HG03280 (cell line): ENCODE measurements around the gene AFF2.

ENCODE experiments used
- ATAC-seq: cut with Tn5 transposase; IDR thresholded peaks from one replicate; pipeline ENCODE4 v1.9.1; 2021; ENCODE audit warnings: mild to moderate bottlenecking, moderate library complexity; ENCODE audit not compliant: unreplicated experiment

AFF2 gene

DNA sequence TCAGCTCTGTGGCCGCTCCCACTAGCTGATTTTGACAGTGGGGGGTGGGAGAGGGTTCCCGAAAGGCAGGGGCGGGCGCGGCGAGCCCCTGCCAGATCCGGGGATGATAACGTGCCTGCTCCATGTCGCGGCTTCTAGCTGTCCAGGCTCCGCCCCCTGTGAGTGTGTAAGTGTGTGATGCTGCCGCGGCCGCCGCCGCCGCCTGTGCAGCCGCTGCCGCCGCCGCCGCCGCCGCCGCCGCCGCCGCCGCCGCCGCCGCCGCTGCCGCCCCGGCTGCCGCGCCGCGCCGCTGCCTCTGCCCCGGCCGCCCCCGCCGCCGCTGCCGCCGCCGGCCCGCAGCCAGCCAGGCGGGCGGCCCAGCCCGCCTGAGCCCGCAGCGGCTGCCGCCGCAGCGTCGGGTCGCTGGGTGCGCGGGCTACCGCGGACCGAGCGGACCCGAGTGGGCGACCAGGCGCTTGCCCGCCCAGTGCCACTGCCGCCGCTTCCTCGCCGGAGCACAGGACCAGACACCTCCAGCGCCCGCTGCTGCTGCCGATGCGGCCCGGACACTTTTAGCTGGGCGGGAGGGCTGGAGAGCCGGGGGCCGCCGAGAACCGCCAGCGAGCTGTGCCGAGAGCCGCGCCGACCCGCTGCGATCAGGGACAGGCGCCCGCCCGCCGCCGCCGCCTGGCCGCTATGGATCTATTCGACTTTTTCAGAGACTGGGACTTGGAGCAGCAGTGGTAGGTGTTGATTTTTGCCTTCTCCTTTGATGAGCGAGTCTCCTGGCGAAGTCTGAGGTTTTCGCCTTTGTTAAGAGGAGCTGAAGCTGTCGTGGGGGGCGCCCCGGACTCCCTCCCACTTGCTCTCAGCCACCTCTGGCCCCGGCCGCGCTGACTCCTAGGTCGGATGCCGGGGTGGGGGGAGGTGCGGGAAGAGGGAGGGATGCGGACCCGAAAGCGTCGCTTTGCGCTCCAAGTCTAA lies at the start of gene AFF2:
Gene AFF2, plus strand, starts transcription at position 195 of the 963 bp plus-strand sequence. Its CDS starts 481 bp downstream, at position 676.
- peak; percentile 49 for ATAC-seq

DNA sequence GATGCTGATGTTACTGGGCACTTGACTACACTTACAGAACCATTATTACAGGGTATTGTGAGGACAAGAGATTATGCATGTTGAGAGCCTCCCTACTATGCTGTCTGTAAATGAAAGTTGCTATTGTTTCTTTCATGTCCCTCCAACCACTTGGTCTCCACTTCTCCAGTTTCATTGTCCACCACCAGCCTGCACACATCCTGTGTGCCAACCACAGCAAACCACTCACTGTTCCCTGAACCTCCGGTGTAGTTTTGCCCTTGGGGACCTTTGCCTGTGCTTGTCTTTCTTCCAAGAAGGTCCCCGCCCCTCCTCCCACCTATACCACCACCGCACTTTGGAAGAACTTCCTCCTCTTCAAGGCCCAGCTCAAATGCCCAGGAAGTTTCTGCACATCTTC lies 43.1 kb upstream of the AFF2 start:
- no peak for ATAC-seq

DNA sequence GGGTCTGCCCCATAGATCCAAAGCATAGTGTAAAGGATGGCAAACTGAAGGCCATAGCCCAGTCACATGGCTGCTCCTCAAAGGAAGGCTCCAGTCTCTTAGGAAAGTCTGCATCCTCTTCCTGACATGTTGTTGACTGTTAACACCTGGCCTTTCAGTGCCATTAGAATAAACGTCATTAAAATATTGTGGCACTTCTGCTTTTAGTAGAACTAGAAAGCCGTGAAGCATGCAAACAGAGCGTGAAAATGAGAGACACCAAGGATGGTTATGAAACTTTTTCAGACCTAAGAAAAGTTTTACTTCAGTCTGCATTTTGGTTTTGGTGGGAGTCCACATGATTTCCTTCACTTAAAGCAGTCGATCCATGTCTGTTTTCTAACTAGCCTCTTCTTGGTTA lies 41.1 kb upstream of the AFF2 start:
- ATAC-seq = peak; percentile 87

DNA sequence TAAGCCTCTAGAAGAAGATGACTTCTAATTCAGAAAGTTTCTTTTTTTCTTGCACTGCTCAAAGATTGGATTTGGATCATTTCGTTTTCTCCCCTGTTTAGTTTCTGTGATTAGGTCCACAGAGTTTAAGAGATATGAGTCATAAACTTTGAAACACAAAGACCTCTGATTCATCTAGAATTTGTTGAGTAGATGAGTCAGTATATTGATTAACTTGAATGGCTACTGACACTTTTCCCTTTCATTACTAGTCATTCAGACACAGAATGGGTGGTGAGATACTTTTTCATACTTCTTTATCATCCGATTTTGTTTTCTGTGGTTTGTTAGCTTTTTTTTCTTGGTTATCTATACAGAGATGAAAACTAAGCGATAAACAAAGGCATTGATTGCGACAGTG lies 34.1 kb upstream of the AFF2 start:
- no peak for ATAC-seq

DNA sequence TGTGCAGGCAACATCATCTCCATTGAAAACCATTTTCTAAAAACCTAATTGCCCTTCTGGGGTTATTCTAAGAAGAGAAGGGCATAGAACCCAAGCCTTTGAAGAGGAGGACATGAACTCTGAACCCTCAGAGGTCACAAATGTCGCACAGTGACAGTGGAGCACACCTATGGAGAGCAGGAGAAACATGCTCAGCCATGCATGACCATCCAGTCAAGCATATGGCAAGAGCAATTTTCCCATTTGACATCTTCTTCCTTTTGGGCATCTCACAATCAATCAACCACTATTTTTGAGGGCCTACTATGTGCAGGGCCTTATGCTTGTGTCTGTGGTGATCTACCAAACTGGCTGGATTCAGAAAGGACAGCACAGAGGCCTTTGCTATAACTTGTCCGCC lies 30.1 kb upstream of the AFF2 start:
- no peak for ATAC-seq

DNA sequence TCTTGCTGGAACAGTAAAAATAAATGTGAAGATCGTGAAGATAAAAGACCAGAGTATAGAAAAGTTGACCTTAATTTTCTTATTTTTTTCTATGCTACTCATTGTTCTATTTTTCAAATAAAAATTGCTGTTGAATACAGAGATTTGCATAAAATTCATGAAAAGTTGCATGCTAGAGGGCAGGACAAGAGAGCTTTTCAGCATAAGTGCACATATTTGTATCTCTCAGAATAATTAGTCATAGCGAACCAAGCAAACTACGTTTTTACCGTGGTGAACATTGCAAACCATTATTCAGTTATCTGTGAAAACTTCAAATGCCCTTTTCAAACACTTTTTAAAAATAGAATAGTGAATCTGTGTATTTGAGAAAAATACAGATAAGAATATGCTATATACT lies 26.4 kb upstream of the AFF2 start:
- ATAC-seq = no peak

DNA sequence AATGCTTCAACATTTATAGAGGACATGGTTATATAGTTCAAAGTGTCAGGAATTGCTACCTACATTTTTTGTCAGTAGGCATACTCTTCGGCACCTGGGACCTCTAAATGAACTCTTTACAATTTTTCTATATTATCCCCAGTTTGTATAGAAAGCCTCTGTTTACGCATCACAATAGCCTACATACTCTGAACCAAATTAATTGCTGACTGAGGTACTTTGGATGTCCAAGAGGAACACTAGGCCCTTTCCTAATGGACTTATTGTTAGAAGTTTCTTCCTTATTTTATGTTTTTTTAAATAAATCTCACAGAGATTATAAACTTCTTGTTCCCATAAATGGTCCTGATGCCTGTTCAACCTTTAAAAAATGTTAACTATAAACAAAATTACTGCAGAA lies 8.4 kb upstream of the AFF2 start:
- no peak for ATAC-seq

DNA sequence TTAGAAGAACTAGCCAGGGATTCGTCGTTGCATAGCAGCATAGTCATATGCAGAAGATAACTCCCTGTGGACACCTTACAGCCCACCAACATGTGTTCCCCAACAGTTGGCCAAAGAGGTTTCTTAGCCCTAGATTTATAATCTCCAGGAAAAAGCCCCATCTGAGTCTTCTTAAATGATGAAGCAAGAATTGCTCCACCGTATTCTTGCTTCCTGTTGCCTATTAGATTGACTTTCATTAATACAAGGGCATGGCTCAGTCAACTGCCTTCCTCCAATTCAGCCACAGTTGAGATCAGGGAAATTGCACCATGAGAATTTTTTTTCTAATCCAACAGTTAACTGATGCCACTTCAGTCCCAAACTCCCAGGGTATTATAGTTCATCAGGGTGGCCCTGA lies 5.2 kb upstream of the AFF2 start:
- ATAC-seq = no peak

DNA sequence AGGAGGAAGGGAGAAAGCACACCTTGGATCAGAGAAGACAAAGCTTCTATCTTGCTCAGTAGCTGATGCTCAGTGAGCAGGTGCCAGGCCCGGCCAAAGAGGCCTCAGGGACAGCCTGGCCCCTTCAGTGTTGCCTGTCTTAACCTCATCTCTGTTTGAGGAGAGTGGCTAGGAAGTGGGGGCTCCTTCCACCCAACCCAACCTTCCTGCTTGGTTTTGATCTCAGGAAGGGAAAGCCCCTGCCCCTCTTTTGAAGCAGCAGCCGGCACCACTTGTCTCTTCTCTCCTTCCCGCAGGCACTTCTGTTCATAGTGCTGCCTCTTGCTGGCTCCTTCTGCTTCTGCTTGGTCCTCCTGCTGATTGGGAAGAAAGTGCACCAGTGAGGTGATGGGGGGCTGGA lies 2.4 kb upstream of the AFF2 start:
- no peak for ATAC-seq

DNA sequence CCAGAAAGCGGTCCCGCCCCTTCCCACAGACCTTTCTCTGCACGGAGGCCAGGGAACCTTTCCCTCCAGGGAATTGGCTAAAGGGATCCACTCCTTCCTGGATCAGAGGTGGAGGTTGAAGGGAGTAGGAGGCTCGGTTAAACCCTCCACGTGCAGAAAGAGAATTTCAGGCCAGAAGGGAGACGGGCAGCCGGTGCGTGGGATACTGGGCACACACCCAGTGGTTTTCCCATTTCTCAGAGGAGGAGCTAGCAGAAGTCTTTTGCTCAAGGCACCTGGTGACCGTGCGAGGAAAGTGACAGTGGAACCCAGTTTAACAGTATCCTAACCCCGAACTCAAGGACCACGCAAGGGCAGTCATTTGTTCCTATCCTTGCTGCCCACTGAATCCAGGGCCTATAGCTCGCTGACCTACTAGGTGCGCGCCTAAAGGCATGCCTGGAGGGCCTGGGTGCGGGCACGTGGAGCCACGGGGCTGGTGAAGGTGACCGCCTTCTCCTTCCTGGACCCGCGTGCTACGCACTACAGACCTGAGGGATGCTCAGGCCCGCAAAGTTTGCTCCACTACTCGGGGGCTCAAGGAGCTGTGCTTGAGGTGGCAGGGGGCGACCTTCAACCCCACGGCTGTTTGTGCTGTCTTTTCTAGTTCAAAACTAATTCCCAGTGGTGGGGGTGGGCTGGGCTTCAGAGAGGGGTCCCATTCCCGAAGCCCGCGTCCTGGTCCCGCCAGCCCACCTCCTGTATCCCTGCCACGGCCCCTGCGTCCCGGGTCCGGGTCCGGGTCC lies 587 bp upstream of the AFF2 start:
- ATAC-seq = no peak

DNA sequence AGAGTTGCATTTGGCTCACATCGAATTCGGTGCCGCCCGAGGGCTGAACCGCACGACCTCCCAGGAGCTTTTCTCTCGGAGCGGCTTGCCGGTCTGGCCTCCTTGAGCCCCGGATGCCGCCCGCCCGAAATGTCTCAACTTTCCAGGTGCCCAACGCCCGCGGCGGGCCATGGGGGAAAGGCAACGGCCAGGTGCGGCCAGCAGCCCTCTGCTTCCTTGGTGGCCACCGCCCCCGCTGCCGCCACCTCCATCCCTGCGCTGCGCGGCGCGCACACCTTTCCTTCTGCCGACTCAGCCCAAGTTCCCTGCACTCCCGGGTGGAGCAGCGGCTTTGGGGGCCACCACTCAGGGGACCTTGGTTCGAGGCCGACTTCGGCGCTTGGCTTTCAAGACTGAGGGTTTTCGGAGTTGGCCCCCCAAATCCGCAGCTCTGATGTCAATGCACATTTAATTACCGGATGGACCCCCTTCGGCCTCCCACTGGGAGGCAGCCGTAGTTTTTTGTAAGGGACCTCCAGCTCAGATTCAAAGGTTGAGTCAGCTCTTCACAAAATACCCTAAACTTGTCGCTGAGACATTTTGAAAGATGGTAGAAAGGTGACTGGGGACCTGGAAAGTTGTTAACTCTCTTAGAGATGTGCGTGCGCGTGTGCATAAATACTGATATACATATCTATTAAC lies 1.1 kb downstream of the AFF2 start:
- peak; percentile 16 for ATAC-seq

DNA sequence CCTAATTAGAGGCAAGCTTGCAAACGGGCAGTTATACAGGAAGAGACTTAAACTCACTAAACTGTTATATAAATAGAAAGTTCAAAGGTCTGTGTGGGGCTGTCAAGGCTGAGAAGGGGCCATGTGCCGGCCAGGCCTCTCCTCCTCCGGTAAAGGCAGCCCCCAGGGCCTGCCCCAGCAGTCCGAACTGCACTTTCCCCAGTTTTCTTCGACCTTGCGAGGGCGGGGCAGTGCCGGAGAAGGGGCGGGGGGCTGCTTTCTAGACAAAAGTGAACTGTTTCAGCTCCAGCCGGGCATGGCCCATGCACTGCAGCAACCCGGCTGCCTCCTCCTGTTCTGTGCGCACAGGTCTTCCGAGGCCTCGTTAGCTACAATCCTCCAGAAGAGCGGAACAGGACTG lies 4.1 kb downstream of the AFF2 start:
- ATAC-seq = no peak

DNA sequence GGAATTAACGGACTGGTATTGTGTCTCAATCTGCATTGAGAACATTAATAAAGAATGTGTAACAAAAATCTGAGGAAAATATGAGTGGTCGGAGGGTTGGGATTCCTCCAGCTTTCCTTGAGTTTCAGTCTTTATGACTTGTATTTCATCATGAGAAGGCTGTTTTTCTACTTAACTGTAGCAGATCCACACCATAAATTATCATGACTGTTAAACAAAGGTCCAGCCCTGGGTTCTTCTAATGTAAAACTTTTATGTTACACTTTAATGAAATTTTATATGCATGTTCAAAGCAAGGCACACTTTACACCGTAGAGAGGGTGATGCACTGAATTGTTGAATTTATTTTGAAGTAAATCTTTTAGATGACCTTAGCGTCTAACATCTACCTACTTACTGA lies 7.0 kb downstream of the AFF2 start:
- ATAC-seq = no peak

DNA sequence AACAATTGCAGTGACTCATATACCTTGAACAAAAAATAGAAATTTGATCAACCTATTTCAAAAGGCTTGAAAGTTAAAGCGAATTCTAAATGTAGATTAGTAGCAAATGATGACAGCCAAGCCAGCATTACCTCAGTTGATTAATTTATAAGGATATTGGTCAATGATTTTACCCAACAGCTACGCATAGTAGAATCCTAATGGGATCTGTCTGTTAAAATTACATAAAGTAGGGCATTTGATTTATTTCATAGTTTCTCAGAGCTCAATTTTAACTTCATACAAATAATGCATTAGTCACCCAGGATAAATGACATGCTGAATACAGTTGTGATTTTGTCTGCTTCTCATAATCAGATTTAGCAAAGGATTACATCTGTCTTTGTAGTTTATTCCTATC lies 12.0 kb downstream of the AFF2 start:
- no peak for ATAC-seq

DNA sequence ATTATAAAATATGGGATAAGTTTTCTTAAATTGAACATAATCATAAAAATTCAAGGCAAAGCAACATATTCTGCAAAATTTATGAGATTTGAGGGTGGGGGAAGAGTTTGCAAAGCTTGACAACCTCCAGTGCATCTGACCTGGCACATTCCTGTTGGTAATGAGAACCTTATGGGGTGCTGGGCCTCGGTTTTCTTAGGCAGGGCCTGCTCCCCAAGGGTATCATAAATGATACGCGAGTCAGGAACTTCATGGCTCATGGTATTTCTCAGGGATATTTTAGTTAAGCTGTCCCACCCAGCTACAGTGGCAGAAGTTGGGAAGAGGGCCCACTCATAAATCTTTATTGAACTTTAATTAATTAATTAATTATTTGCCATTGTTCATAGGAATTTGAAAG lies 13.2 kb downstream of the AFF2 start:
- no peak for ATAC-seq

DNA sequence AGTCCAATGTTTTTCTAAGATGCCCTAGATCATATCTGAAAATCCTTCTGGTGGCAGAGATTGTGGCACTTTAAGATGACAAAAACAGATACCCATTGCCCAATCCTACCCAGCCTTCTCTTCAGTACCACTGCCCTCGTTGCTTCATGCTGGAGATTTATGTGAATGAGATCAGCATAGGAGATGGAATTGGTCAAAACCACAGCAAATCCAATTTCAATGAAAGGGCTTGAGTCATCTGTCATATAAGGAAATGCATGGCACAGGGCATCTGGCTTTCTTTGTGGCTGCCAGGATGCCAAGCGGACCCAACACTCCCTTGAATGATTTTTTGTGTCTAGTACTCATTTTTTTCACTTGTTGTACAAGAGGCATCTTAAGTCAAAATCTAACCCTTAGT lies 16.8 kb downstream of the AFF2 start:
- ATAC-seq = no peak

DNA sequence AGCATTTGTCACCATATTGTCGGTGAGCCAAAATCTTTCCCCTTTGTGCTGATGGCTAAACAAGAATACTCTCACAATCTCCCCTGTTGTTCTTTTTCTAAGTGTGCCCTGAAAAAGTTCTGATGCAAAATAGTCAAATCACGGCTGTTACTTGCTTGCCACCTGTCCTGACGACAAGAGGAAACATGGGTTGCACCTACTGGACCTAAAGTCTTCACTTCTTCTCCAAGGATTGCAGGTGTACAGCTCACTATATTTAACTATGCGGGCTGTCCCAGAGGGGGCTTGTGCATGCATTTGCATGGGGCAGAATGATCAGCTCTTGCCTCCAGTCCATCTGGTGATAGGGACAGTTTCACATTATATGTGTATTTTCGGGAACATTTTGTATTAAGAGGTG lies 21.6 kb downstream of the AFF2 start:
- no peak for ATAC-seq

DNA sequence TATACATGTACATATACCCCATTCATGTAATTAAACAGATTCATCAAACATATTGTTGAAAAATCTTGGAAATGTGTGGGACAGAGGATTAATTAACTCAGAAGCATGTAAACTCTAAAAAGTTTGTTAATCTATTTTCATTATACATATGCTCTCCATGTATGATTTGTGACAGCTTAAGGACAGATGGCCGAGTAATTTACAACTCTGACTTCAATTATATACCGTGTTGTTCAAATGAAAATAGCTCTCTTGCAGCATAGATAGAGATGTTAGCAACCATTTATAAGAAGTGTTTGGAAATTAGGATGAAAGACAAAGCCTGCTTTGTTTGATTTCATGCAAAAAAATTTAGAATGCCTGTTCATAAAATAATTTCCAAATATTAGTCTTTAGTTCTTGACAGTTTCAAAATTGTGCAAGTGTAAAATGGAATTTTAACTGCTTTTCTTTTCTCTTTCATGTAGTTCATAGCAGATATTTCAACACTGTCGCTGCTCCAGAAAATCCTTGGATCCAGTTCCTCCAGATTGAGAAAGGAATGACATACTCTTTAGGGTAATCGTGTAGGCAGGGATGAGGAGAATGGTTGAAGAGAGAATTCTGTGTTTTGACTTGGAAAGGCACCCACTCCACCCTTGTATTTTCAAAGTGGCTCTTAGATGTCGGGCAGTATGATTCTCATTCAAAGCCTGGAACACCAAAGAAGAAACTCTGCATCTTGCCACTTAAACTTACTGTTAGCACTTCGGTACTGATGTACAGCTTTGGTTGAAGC lies 23.1 kb downstream of the AFF2 start:
- no peak for ATAC-seq

DNA sequence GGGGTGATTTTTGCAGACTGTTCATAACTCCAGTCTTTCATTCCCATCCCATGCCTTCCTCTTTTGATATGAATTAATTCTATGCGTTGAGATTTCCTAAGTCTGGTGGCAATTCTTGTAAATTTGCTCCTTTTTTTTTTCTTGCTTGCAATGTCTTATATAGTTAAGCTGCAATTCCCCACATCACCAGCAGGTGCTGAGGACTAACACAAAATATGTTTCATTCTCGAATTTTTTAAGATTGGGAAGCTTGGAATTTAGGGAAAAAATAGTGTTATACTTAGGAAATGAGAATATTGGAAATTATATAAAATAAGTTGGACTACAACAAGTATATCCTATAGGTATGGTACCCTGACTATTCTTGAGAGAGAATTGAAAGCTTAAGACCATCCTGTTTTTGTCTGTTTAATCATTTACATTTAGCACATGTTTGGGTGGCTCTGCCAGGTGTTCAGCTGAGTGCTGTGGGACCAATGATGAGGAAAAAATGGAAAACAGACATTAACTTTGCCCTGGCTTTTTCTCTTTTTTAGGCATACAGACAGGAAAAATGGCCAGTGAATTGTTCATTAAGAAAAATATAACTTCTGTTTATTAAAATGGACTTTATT lies 30.2 kb downstream of the AFF2 start:
- no peak for ATAC-seq

DNA sequence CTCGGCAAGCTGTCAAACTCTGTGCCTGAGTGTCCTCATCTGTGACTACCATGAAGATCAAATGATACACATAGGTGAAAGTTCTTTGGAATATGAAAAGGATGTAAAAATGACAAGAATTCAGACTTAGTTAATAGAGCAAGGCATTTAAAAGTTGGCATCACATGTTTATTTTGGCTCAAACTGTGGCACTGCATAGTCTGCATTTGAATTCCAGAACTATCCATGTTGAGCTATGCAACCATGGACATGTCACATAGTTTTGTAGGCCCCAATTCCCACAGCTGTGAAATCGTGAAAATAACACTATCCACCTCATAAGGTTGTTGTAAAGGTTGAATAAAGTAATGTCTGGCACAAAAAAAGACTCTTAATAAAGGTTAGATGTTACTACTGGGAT lies 33.9 kb downstream of the AFF2 start:
- no peak for ATAC-seq
